Measurements from ENCODE around the gene NAV3. TPM values are rescaled to one million over a fixed set of nuclear protein-coding genes. Genes with fewer than 3 reads are reported as not detected.

The NAV3 gene
- total and polyA plus RNA-seq, 4 donors, result 0.22 to 1.7 (median 0.71) TPM

DNA sequence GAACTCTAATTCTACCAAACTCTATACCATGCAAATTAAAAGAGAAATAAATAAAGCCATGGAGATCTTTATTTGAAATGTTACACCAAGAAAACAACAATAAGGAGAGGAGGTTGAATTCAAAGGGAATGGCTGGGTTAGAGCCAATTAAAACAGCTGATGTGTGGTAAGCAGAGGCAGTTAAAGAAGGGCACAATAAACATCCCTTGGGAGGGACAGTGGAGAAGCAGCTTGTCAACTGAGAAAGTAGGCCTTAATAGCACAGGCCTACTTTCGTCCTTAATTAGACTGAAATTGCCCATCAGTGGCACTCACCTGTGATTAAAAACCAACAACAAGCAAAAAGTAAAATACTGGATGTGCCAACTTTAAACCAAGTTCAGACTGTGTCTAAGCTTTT is 16.3 kb upstream of the NAV3 start:
- TF ChIP-seq HNF4A (conservative IDR thresholded peaks at IDR 0.05) (no peak), HNF4G (IDR thresholded peaks at IDR 0.05) (no peak), JUND (IDR thresholded peaks at IDR 0.05) (no peak), SP1 (IDR thresholded peaks at IDR 0.05) (no peak), GABPA (IDR thresholded peaks at IDR 0.05 in 1 of 2, conservative IDR thresholded peaks at IDR 0.05 in 1 of 2) (no peak), RAD21 (IDR thresholded peaks at IDR 0.05) (no peak), TAF1 (conservative IDR thresholded peaks at IDR 0.05) (no peak), FOXA2 (IDR thresholded peaks at IDR 0.05) (no peak), EGR1 (IDR thresholded peaks at IDR 0.05; ENCODE audit: low read depth in 2 of 2) (no peak), RXRA (IDR thresholded peaks at IDR 0.05) (no peak), NR2F2 (IDR thresholded peaks at IDR 0.05) (no peak), FOXA1 (IDR thresholded peaks at IDR 0.05) (no peak), YY1 (IDR thresholded peaks at IDR 0.05) (no peak)
- TF ChIP-seq, protein P1, sequence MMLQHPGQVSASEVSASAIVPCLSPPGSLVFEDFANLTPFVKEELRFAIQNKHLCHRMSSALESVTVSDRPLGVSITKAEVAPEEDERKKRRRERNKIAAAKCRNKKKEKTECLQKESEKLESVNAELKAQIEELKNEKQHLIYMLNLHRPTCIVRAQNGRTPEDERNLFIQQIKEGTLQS (IDR thresholded peaks at IDR 0.05), result no peak
- TF ChIP-seq, protein P2, sequence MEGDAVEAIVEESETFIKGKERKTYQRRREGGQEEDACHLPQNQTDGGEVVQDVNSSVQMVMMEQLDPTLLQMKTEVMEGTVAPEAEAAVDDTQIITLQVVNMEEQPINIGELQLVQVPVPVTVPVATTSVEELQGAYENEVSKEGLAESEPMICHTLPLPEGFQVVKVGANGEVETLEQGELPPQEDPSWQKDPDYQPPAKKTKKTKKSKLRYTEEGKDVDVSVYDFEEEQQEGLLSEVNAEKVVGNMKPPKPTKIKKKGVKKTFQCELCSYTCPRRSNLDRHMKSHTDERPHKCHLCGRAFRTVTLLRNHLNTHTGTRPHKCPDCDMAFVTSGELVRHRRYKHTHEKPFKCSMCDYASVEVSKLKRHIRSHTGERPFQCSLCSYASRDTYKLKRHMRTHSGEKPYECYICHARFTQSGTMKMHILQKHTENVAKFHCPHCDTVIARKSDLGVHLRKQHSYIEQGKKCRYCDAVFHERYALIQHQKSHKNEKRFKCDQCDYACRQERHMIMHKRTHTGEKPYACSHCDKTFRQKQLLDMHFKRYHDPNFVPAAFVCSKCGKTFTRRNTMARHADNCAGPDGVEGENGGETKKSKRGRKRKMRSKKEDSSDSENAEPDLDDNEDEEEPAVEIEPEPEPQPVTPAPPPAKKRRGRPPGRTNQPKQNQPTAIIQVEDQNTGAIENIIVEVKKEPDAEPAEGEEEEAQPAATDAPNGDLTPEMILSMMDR (IDR thresholded peaks at IDR 0.05; ENCODE audit: low read depth, low read length, missing input control), result no peak
- TF ChIP-seq, protein P3, sequence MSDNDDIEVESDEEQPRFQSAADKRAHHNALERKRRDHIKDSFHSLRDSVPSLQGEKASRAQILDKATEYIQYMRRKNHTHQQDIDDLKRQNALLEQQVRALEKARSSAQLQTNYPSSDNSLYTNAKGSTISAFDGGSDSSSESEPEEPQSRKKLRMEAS (IDR thresholded peaks at IDR 0.05), result no peak
- TF ChIP-seq, protein P4, sequence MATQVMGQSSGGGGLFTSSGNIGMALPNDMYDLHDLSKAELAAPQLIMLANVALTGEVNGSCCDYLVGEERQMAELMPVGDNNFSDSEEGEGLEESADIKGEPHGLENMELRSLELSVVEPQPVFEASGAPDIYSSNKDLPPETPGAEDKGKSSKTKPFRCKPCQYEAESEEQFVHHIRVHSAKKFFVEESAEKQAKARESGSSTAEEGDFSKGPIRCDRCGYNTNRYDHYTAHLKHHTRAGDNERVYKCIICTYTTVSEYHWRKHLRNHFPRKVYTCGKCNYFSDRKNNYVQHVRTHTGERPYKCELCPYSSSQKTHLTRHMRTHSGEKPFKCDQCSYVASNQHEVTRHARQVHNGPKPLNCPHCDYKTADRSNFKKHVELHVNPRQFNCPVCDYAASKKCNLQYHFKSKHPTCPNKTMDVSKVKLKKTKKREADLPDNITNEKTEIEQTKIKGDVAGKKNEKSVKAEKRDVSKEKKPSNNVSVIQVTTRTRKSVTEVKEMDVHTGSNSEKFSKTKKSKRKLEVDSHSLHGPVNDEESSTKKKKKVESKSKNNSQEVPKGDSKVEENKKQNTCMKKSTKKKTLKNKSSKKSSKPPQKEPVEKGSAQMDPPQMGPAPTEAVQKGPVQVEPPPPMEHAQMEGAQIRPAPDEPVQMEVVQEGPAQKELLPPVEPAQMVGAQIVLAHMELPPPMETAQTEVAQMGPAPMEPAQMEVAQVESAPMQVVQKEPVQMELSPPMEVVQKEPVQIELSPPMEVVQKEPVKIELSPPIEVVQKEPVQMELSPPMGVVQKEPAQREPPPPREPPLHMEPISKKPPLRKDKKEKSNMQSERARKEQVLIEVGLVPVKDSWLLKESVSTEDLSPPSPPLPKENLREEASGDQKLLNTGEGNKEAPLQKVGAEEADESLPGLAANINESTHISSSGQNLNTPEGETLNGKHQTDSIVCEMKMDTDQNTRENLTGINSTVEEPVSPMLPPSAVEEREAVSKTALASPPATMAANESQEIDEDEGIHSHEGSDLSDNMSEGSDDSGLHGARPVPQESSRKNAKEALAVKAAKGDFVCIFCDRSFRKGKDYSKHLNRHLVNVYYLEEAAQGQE (IDR thresholded peaks at IDR 0.05), result no peak
- TF ChIP-seq, protein P5, sequence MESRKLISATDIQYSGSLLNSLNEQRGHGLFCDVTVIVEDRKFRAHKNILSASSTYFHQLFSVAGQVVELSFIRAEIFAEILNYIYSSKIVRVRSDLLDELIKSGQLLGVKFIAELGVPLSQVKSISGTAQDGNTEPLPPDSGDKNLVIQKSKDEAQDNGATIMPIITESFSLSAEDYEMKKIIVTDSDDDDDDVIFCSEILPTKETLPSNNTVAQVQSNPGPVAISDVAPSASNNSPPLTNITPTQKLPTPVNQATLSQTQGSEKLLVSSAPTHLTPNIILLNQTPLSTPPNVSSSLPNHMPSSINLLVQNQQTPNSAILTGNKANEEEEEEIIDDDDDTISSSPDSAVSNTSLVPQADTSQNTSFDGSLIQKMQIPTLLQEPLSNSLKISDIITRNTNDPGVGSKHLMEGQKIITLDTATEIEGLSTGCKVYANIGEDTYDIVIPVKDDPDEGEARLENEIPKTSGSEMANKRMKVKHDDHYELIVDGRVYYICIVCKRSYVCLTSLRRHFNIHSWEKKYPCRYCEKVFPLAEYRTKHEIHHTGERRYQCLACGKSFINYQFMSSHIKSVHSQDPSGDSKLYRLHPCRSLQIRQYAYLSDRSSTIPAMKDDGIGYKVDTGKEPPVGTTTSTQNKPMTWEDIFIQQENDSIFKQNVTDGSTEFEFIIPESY (IDR thresholded peaks at IDR 0.05), result no peak
- DNase-seq (ENCODE audit: low spot score), result no peak
- no peaks in the 10 kb centered on the region for H3K9me3 ChIP-seq (ENCODE audit: control insufficient read depth in 4 of 4, low read length in 3 of 4)
- no peaks in the 10 kb centered on the region for H3K4me1 ChIP-seq (ENCODE audit: control insufficient read depth in 4 of 4, insufficient read depth in 4 of 4, low read length in 3 of 4)
- WGBS, result 93% methylated on average over 1 of the region's 1 CpG
- H3K27me3 ChIP-seq (ENCODE audit: control insufficient read depth in 4 of 4, insufficient read depth in 4 of 4, low read length in 3 of 4), result no peaks in the 10 kb centered on the region
- H3K36me3 ChIP-seq (ENCODE audit: control insufficient read depth in 4 of 4, insufficient read depth in 3 of 4, low read depth in 1 of 4, low read length in 3 of 4), result no peaks in the 10 kb centered on the region
- H3K4me3 ChIP-seq (ENCODE audit: low read depth in 1 of 3, low read length in 3 of 3), result no peak overlapping the region
- no peak overlapping the region for H3K27ac ChIP-seq (ENCODE audit: low read depth in 1 of 2, low read length in 2 of 2)
- no peak overlapping the region for H3K9ac ChIP-seq (ENCODE audit: low read depth in 1 of 2, low read length in 2 of 2)
